GM21390 (cell line): ENCODE results near the gene FAM217B.

Experiments used
- ATAC-seq: cut with Tn5 transposase; IDR thresholded peaks from one replicate; pipeline ENCODE4 v1.9.1; 2021; ENCODE audit not compliant: unreplicated experiment

FAM217B gene

GRCh38 chr20:59972037-59972801 lies 32.0 kb downstream of the FAM217B start:
- no peak for ATAC-seq

GRCh38 chr20:59976156-59976782 lies 36.1 kb downstream of the FAM217B start:
- ATAC-seq = no peak

- no peak for ATAC-seq
Observed at GRCh38 chr20:59977086-59977485, 36.9 kb downstream of the FAM217B start.

- no peak for ATAC-seq
Observed at GRCh38 chr20:59983076-59983475, 42.9 kb downstream of the FAM217B start.

GRCh38 chr20:59984541-59984940 lies 44.4 kb downstream of the FAM217B start:
- no peak for ATAC-seq

- ATAC-seq = no peak
Observed at GRCh38 chr20:59985164-59985563, 45.0 kb downstream of the FAM217B start.

GRCh38 chr20:59985864-59986263 lies 45.7 kb downstream of the FAM217B start:
- ATAC-seq = no peak

GRCh38 chr20:59987135-59987534 lies 46.9 kb downstream of the FAM217B start:
- ATAC-seq = no peak

- no peak for ATAC-seq
Observed at GRCh38 chr20:59988141-59988540, 48.0 kb downstream of the FAM217B start.

- ATAC-seq = no peak
Observed at GRCh38 chr20:59992526-59993084, 52.4 kb downstream of the FAM217B start.

GRCh38 chr20:59993736-59994430 lies 53.7 kb downstream of the FAM217B start:
- no peak for ATAC-seq

GRCh38 chr20:59994697-59995122 lies 54.5 kb downstream of the FAM217B start:
- no peak for ATAC-seq

GRCh38 chr20:59996108-59996507 lies 55.9 kb downstream of the FAM217B start:
- ATAC-seq = no peak

GRCh38 chr20:59997896-59998295 lies 57.7 kb downstream of the FAM217B start:
- ATAC-seq = no peak
